ENCODE results near the gene C20orf141. TPM values are rescaled to one million over a fixed set of nuclear protein-coding genes. Genes with fewer than 3 reads are reported as not detected.

The C20orf141 gene
- total RNA-seq, 2 donors from 2014 or later: not detected

- Histone ChIP-seq H3K4me3 (no peak overlapping the region), H3K36me3 (no peaks in the 10 kb centered on the region), H3K27me3 (peaks cover 50% of the 10 kb centered on the region), H3K9ac (ENCODE audit: low read depth in 2 of 2, low read length in 2 of 2) (no peak overlapping the region), H3K9me3 (no peaks in the 10 kb centered on the region), H3K27ac (no peak overlapping the region), H3K4me1 (peaks cover 4% of the 10 kb centered on the region)
- no peak for DNase-seq
- no peak for TF ChIP-seq CTCF (IDR thresholded peaks at IDR 0.05)
- intact Hi-C loops (cut with DNase I): no loop called here
These were observed 13.5 kb upstream of the C20orf141 start for GRCh38 chr20:2801286-2801728.

GRCh38 chr20:2804041-2804828 lies 10.6 kb upstream of the C20orf141 start:
- Histone ChIP-seq H3K4me3 (no peak overlapping the region), H3K9me3 (no peaks in the 10 kb centered on the region), H3K9ac (ENCODE audit: low read depth in 2 of 2, low read length in 2 of 2) (no peak overlapping the region), H3K27ac (no peak overlapping the region), H3K27me3 (peaks cover 41% of the 10 kb centered on the region), H3K36me3 (no peaks in the 10 kb centered on the region), H3K4me1 (peaks cover 4% of the 10 kb centered on the region)
- intact Hi-C loops (cut with DNase I): no loop called here
- TF ChIP-seq CTCF (IDR thresholded peaks at IDR 0.05): no peak
- no peak for DNase-seq

- Histone ChIP-seq H3K9me3 (no peaks in the 10 kb centered on the region), H3K4me1 (peaks cover 3% of the 10 kb centered on the region), H3K27me3 (peaks cover 32% of the 10 kb centered on the region), H3K27ac (no peak overlapping the region), H3K9ac (ENCODE audit: low read depth in 2 of 2, low read length in 2 of 2) (no peak overlapping the region), H3K36me3 (no peaks in the 10 kb centered on the region), H3K4me3 (no peak overlapping the region)
- intact Hi-C loops (cut with DNase I): no loop called here
- TF ChIP-seq CTCF (IDR thresholded peaks at IDR 0.05): no peak
- DNase-seq: no peak
These were observed 9.7 kb upstream of the C20orf141 start for GRCh38 chr20:2804852-2805688.

- H3K9ac ChIP-seq (ENCODE audit: low read depth in 2 of 2, low read length in 2 of 2): no peak overlapping the region
- intact Hi-C loops (cut with DNase I): no loop called here
- no peak overlapping the region for H3K27ac ChIP-seq
- no peaks in the 10 kb centered on the region for H3K4me1 ChIP-seq
- H3K27me3 ChIP-seq: peaks cover 25% of the 10 kb centered on the region
- no peak for DNase-seq
- no peak for TF ChIP-seq CTCF (IDR thresholded peaks at IDR 0.05)
- no peaks in the 10 kb centered on the region for H3K9me3 ChIP-seq
- no peaks in the 10 kb centered on the region for H3K36me3 ChIP-seq
- no peak overlapping the region for H3K4me3 ChIP-seq
These were observed 9.0 kb upstream of the C20orf141 start for GRCh38 chr20:2805689-2806350.

- Histone ChIP-seq H3K4me1 (no peaks in the 10 kb centered on the region), H3K36me3 (no peaks in the 10 kb centered on the region), H3K27ac (no peak overlapping the region), H3K27me3 (peaks cover 20% of the 10 kb centered on the region), H3K9ac (ENCODE audit: low read depth in 2 of 2, low read length in 2 of 2) (no peak overlapping the region), H3K9me3 (no peaks in the 10 kb centered on the region), H3K4me3 (no peak overlapping the region)
- no peak for TF ChIP-seq CTCF (IDR thresholded peaks at IDR 0.05)
- DNase-seq: no peak
- intact Hi-C loops (cut with DNase I): no loop called here
These were observed 8.5 kb upstream of the C20orf141 start for GRCh38 chr20:2806351-2806701.
